Thyroid gland (tissue), 4 donors: Measurements from ENCODE around the gene SLC6A9. TPM values are rescaled to one million over a fixed set of nuclear protein-coding genes. Genes with fewer than 3 reads are reported as not detected.

Experiments
- DNase-seq, 2 donors: peaks; one replicate each; pipeline ENCODE4 v3.0.0-alpha.2; 2019
- H3K27ac ChIP-seq, 3 donors: fragments of 200-600 bp; sonication (generic); 1 replicate in 2 of 3; 2 replicates in 1 of 3; pipeline ENCODE4 v1.5.1; 2016 to 2019; ENCODE audit warnings: mild to moderate bottlenecking in 1 of 3, moderate library complexity in 1 of 3
- H3K27me3 ChIP-seq: fragments of 200-600 bp; sonication (generic); one replicate; pipeline ENCODE4 v1.5.1; 2019
- H3K36me3 ChIP-seq, 2 donors: fragments of 200-600 bp; sonication (generic); one replicate each; pipeline ENCODE4 v1.5.1; 2016 to 2019
- H3K4me1 ChIP-seq, 2 donors: fragments of 200-600 bp; sonication (generic); one replicate each; pipeline ENCODE4 v1.5.1; 2017 to 2019
- H3K4me3 ChIP-seq, 3 donors: fragments of 200-600 bp; sonication (generic); replicated peaks in 1 of 3; 1 replicate in 2 of 3; 2 replicates in 1 of 3; pipeline ENCODE4 v1.5.1; 2016; ENCODE audit warnings: mild to moderate bottlenecking in 1 of 3
- H3K9me3 ChIP-seq: fragments of 200-600 bp; sonication (generic); one replicate; pipeline ENCODE4 v1.5.1; 2017
- POLR2A ChIP-seq, 2 donors: fragments of 450-650 bp; IDR thresholded peaks; one replicate each; pipeline ENCODE4 v1.6.1; 2017; ENCODE audit warnings: antibody characterized with exemption in 2 of 2, mild to moderate bottlenecking in 2 of 2, moderate library complexity in 1 of 2
- WGBS, 2 donors: methylation state at CpG; one replicate each; pipeline ENCODE4 v1.1.5; 2017; 5-methylcytosine and 5-hydroxymethylcytosine counted together
- intact Hi-C: fragments of 100-400 bp; cut with DNase I; formaldehyde crosslinking; loops from one replicate; pipeline ENCODE4 v1.15.1; 2023
- total RNA-seq, 4 donors: library from RNA; depleted of rRNA; stranded (reverse); fragments of >200 nt; gene quantifications; one replicate each; pipeline ENCODE4 v1.2.3, GENCODE V29; 2016
- TF ChIP-seq, protein P1 (sequence below), 6 experiments: fragments of 200-600 bp in 3 of 6; fragments of 450-650 bp in 3 of 6; sonication (generic) in 3 of 6; IDR thresholded peaks; one replicate each; pipeline ENCODE4 v1.5.1; 2016 to 2019; ENCODE audit warnings: antibody characterized with exemption in 6 of 6, mild to moderate bottlenecking in 2 of 6, inconsistent platforms in 1 of 6, moderate library complexity in 1 of 6

The SLC6A9 gene
- total RNA-seq, 4 donors from 2014 or later = 7.2 to 11.3 (median 7.6) TPM

DNA sequence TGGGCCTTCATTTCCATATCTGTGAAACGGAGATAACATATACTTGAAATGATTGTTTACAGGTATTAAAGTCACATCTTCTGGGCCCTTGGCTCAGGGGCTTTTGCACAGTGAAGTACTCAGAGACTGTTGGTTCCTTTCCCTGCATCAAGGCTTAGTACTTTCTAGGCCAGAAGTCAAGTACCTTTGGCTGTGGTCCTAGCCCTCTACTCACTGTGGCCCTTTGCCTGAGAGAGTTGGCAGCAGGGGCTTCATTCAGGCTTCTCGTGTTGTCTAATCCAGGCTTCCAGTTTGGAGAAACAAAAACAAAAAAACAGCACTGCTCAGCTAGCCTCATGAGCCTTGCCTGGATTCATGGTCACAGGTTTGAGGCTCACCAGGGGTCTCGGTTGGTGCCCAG, 69.6 kb downstream of the SLC6A9 start:
- Histone ChIP-seq H3K4me3 (no peak overlapping the region), H3K9me3 (no peaks in the 10 kb centered on the region), H3K27me3 (no peaks in the 10 kb centered on the region), H3K4me1 (no peaks in the 10 kb centered on the region), H3K27ac (no peak overlapping the region), H3K36me3 (peaks cover 24 to 35% of the 10 kb centered on the region in 2 donors)
- 53 to 62% methylated on average over 2 to 3 of the region's 3 CpGs for WGBS, 2 donors
- intact Hi-C loops = no loop called here
- DNase-seq = peak in 1 of 2 donors; percentile 39
- TF ChIP-seq POLR2A (IDR thresholded peaks at IDR 0.05) = no peak
- TF ChIP-seq, protein P1, sequence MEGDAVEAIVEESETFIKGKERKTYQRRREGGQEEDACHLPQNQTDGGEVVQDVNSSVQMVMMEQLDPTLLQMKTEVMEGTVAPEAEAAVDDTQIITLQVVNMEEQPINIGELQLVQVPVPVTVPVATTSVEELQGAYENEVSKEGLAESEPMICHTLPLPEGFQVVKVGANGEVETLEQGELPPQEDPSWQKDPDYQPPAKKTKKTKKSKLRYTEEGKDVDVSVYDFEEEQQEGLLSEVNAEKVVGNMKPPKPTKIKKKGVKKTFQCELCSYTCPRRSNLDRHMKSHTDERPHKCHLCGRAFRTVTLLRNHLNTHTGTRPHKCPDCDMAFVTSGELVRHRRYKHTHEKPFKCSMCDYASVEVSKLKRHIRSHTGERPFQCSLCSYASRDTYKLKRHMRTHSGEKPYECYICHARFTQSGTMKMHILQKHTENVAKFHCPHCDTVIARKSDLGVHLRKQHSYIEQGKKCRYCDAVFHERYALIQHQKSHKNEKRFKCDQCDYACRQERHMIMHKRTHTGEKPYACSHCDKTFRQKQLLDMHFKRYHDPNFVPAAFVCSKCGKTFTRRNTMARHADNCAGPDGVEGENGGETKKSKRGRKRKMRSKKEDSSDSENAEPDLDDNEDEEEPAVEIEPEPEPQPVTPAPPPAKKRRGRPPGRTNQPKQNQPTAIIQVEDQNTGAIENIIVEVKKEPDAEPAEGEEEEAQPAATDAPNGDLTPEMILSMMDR (IDR thresholded peaks at IDR 0.05) = no peak

DNA sequence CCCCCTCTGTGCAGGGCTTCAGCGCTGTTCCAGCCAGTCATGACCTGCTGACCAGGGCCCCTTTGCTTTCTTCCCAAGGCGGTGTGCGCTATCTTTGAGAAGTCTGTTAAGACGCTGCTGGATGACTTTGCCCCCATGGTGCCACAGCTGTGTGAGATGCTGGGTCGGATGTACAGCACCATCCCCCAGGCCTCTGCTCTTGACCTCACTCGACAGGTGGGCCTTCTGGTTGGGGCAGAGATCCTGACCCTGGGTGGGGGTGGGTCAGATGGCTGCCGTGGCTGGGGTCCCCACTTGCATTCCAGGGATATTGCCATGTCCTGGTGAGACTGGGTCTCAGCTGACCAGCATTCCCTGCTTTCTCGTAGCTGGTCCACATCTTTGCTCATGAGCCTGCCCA, 70.5 kb downstream of the SLC6A9 start:
- intact Hi-C loops = no loop called here
- 91 to 97% methylated on average over 8 of the region's 8 CpGs for WGBS, 2 donors
- TF ChIP-seq, protein P1 (IDR thresholded peaks at IDR 0.05) = no peak
- no peak for TF ChIP-seq POLR2A (IDR thresholded peaks at IDR 0.05)
- Histone ChIP-seq H3K4me3 (no peak overlapping the region), H3K4me1 (no peaks in the 10 kb centered on the region), H3K27ac (no peak overlapping the region), H3K36me3 (peaks cover 27 to 40% of the 10 kb centered on the region in 2 donors), H3K27me3 (no peaks in the 10 kb centered on the region), H3K9me3 (no peaks in the 10 kb centered on the region)
- no peak for DNase-seq

DNA sequence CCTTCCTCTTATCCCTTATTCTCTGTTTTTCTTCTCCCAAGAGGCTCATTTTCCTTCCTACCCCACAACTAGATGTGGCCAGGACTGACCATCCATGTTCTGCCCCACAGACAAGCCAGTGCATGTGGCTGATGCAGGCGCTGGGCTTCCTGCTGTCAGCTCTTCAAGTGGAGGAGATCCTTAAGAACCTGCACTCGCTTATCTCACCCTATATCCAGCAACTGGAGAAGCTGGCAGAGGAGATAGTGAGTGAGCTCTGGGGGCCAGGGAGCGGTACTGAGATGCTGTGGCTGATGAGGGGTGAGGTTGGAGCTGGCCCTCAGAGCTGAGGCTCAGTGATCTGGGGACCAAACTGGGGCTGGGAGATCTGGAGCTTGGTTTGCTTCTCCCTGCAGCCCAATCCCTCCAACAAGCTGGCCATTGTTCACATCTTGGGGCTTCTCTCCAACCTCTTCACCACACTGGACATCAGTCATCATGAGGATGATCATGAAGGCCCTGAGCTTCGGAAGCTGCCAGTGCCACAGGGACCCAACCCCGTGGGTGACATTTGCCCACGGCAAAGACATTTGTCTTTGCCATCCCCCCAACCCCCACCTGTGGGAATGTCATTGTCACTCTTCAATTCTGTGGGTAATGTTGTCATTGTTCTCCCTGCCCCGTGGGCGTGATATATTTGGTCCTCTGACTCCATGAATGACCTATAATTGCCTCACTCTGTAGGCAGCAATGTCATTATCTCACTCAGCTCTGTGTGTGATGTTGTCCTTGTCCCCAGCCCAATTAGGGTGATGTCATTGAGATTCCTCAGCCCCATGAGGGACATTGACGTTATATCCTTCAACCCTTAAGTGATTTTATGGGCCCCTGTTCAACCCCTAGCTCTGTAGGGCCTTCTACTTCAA, 72.7 kb downstream of the SLC6A9 start:
- no peaks in the 10 kb centered on the region for H3K9me3 ChIP-seq
- no peak for TF ChIP-seq POLR2A (IDR thresholded peaks at IDR 0.05)
- TF ChIP-seq, protein P1 (IDR thresholded peaks at IDR 0.05) = no peak
- intact Hi-C loops = no loop called here
- H3K27ac ChIP-seq = no peak overlapping the region
- no peak for DNase-seq
- no peaks in the 10 kb centered on the region for H3K27me3 ChIP-seq
- H3K4me1 ChIP-seq = no peaks in the 10 kb centered on the region
- H3K36me3 ChIP-seq = peaks cover 27 to 40% of the 10 kb centered on the region in 2 donors
- H3K4me3 ChIP-seq = no peak overlapping the region
- WGBS, 2 donors = 92 to 95% methylated on average over 9 of the region's 9 CpGs

DNA sequence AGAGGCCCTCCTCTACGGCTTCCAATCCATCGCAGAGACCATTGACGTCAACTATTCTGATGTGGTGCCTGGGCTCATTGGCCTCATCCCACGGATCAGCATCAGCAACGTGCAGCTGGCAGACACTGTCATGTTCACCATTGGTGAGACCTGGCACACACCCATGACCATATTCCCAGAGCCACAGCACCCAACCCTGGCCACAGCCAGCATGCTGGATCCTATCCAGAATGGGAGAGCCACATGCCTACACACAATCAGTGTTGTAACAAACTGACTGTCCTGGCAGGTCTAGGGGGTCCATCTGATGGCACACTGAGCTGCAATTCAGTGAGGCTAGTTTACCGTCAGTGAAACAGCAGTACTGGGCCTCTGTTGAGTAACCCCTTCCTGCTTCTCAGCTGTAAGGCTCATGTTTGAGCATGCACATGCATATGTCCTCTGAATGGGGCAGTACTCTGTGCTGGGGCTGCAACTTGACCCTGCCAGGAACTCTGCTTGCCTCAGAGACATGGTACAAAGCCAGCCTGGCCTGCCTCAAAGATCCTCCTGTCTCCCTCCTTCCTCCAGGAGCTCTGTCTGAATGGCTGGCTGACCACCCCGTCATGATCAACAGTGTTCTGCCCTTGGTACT, 73.7 kb downstream of the SLC6A9 start:
- 96% methylated on average over 6 to 7 of the region's 7 CpGs for WGBS, 2 donors
- no peak for TF ChIP-seq POLR2A (IDR thresholded peaks at IDR 0.05)
- TF ChIP-seq, protein P1 (IDR thresholded peaks at IDR 0.05) = no peak
- no peak overlapping the region for H3K4me3 ChIP-seq
- H3K4me1 ChIP-seq = no peaks in the 10 kb centered on the region
- H3K36me3 ChIP-seq = peaks cover 27 to 40% of the 10 kb centered on the region in 2 donors
- H3K9me3 ChIP-seq = no peaks in the 10 kb centered on the region
- no peak overlapping the region for H3K27ac ChIP-seq
- intact Hi-C loops = no loop called here
- no peak for DNase-seq
- H3K27me3 ChIP-seq = no peaks in the 10 kb centered on the region

DNA sequence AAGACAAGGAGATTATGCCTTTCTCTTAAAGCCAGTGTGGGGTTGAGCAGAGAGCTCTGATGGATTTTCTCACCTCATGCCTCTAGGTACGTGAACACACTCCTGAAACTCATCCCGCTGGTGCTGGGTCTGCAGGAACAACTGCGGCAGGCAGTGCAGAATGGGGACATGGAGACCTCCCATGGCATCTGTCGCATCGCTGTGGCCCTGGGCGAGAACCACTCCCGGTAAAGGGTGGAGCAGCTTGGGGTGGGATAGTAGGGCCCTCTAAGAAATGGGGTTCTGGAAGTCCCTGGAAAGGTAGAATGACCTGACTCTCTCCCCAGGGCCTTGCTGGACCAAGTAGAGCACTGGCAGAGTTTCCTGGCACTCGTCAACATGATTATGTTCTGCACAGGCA, 75.0 kb downstream of the SLC6A9 start:
- no peaks in the 10 kb centered on the region for H3K9me3 ChIP-seq
- no peaks in the 10 kb centered on the region for H3K27me3 ChIP-seq
- intact Hi-C loops = no loop called here
- no peak overlapping the region for H3K27ac ChIP-seq
- no peak for TF ChIP-seq POLR2A (IDR thresholded peaks at IDR 0.05)
- TF ChIP-seq, protein P1 (IDR thresholded peaks at IDR 0.05) = no peak
- H3K36me3 ChIP-seq = peaks cover 27 to 34% of the 10 kb centered on the region in 2 donors
- peaks cover 0 to 8% of the 10 kb centered on the region in 2 donors for H3K4me1 ChIP-seq
- H3K4me3 ChIP-seq = no peak overlapping the region
- no peak for DNase-seq
- WGBS, 2 donors = 97 to 99% methylated on average over 8 of the region's 8 CpGs
